Stimulated activated CD8-positive, alpha-beta memory T cell treated with anti-CD3 and anti-CD28 coated beads, Interleukin-15, amount 100 ng/mL, for 48 hours (primary cell): ENCODE data around the gene GLYAT.
"Not testable (repeated sequence)": the region's sequence is repeated elsewhere in the genome, so short reads cannot be mapped to it uniquely, and the experiment has no call there.

Experiments used
- DNase-seq, 2 donors: peaks; one replicate each; pipeline ENCODE4 v3.0.0-alpha.2; 2020; ENCODE audit warnings: low read depth in 2 of 2

Gene GLYAT

GRCh38 chr11:58677536-58677935 is 54.2 kb downstream of the GLYAT start:
- not testable (repeated sequence) for DNase-seq

- DNase-seq, result no peak
Measured at GRCh38 chr11:58676563-58677135, 55.1 kb downstream of the GLYAT start.

GRCh38 chr11:58675334-58676155 is 56.2 kb downstream of the GLYAT start:
- DNase-seq, result peak; percentile 45 to 49

- no peak for DNase-seq
Measured at GRCh38 chr11:58674609-58675008, 57.1 kb downstream of the GLYAT start.

GRCh38 chr11:58671983-58672633 is 59.6 kb downstream of the GLYAT start:
- DNase-seq, result no peak

GRCh38 chr11:58659910-58660570 is 71.7 kb downstream of the GLYAT start:
- DNase-seq, result no peak

- no peak for DNase-seq
Measured at GRCh38 chr11:58659404-58659803, 72.3 kb downstream of the GLYAT start.
